HG03521 (cell line): Measurements from ENCODE around the gene GAREM1.
"Not testable (repeated sequence)": the region's sequence is repeated elsewhere in the genome, so short reads cannot be mapped to it uniquely, and the experiment has no call there.

Source experiments
- ATAC-seq: cut with Tn5 transposase; IDR thresholded peaks from one replicate; pipeline ENCODE4 v1.9.1; 2021; ENCODE audit warnings: mild to moderate bottlenecking, moderate library complexity; ENCODE audit not compliant: unreplicated experiment

The GAREM1 gene

GRCh38 chr18:32267463-32267862 is 203.2 kb downstream of the GAREM1 start:
- ATAC-seq = no peak

- no peak for ATAC-seq
Observed at GRCh38 chr18:32264401-32264800, 206.3 kb downstream of the GAREM1 start.

- ATAC-seq = no peak
Observed at GRCh38 chr18:32262092-32262491, 208.6 kb downstream of the GAREM1 start.

- no peak for ATAC-seq
Observed at GRCh38 chr18:32261003-32261402, 209.7 kb downstream of the GAREM1 start.

GRCh38 chr18:32259553-32259952 is 211.1 kb downstream of the GAREM1 start:
- ATAC-seq = no peak

GRCh38 chr18:32258558-32259204 is 212.0 kb downstream of the GAREM1 start:
- no peak for ATAC-seq

- ATAC-seq = no peak
Observed at GRCh38 chr18:32258148-32258547, 212.5 kb downstream of the GAREM1 start.

- ATAC-seq = no peak
Observed at GRCh38 chr18:32257084-32257785, 213.4 kb downstream of the GAREM1 start.

- ATAC-seq = no peak
Observed at GRCh38 chr18:32255570-32255969, 215.1 kb downstream of the GAREM1 start.

GRCh38 chr18:32252141-32252860 is 218.4 kb downstream of the GAREM1 start:
- no peak for ATAC-seq

GRCh38 chr18:32251466-32251865 is 219.2 kb downstream of the GAREM1 start:
- ATAC-seq = no peak

- no peak for ATAC-seq
Observed at GRCh38 chr18:32249147-32249929, 221.3 kb downstream of the GAREM1 start.

GRCh38 chr18:32244881-32245280 is 225.8 kb downstream of the GAREM1 start:
- no peak for ATAC-seq

GRCh38 chr18:32243358-32243757 is 227.3 kb downstream of the GAREM1 start:
- ATAC-seq = no peak

GRCh38 chr18:32242395-32242794 is 228.3 kb downstream of the GAREM1 start:
- ATAC-seq = no peak

- no peak for ATAC-seq
Observed at GRCh38 chr18:32238635-32239268, 231.9 kb downstream of the GAREM1 start.

- no peak for ATAC-seq
Observed at GRCh38 chr18:32237049-32237448, 233.6 kb downstream of the GAREM1 start.

- ATAC-seq = not testable (repeated sequence)
Observed at GRCh38 chr18:32233348-32233747, 237.3 kb downstream of the GAREM1 start.

GRCh38 chr18:32219431-32220018 is 251.2 kb downstream of the GAREM1 start:
- no peak for ATAC-seq

- no peak for ATAC-seq
Observed at GRCh38 chr18:32216390-32216789, 254.3 kb downstream of the GAREM1 start.
